ENCODE measurements around the gene DNAH2.

Gene DNAH2

DNA sequence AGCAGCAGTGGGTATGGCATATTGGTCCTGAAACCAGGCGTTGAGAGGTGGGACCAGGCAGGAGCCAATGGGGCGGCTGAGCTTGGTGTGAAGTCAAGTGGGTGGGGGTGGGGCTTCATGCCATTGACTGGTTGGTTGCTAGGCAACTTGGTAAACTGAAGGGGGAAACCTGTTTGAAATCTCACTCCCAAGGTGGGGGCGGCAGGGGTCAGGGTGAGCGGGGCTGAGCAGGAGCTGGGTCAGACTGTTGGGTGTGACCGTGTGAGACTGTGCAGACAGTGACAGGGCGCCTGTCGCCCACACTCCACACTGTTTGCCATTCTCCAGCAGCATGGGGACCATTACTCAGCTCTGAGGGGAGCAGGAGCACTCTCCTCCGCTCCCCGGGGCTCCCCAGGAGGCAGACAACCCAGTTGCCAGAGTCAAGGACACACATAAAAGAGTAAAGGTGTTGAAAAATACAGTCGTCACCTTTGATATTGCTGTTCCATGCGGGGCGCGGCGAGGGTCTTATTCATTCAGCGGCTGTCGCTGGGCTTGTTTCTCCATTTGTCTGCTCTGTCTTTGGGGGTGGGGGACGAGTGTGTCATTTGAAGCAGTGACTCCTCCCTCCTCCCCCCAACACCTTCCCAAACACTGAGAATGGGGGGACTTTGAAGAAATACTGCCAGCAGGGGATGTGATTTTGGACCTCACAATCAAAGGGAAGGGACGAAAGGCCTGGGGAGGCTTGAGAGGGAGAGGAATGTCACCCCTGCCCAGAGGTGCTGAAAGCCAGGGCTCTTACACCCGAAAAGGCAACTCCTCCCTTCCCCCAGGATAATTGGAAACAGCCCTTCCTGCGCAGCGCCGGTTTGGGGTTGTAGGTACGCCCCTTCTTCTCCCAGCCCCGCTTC lies 13.7 kb upstream of the DNAH2 start:
- DNase-seq = no peak

DNA sequence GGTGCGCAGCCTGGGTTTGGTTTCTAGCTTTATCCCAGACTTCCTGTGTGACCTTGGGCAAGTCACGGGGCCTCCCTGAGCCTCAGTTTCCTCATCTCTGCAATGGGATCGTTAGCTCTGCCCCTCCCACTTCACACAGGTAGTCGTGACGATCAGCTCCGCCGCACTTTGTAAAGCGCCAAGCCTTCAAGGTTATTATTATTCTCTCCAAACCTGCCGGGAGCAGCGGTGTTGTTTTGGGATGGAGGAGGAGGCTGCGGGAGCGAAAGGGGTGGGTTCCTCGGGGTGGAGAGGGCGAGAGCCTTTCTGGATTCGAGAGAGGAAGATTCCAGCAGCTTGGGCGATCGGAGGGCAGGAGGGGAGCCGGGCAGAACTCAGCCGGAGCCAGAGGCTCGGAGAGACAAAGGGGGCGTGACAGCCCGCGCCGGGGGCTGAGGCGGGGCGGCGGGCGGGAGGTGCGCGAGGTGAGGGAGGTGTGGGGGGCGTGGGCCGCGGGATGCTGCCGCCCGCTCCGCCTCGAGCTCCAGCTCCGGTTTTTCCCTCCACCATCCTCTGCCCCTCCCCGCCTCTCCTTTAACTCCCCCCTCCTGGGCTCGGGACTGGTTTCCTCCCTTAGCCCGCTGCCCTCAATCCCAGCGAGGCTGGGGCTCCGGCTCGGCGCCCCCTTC lies 12.8 kb upstream of the DNAH2 start, which contains the start of gene EFNB3:
TSS of gene EFNB3 (plus strand) at position 602 of the 668 bp plus-strand sequence. CDS start 397 bp downstream, outside the sequence.
- DNase-seq = peak; percentile 66

DNA sequence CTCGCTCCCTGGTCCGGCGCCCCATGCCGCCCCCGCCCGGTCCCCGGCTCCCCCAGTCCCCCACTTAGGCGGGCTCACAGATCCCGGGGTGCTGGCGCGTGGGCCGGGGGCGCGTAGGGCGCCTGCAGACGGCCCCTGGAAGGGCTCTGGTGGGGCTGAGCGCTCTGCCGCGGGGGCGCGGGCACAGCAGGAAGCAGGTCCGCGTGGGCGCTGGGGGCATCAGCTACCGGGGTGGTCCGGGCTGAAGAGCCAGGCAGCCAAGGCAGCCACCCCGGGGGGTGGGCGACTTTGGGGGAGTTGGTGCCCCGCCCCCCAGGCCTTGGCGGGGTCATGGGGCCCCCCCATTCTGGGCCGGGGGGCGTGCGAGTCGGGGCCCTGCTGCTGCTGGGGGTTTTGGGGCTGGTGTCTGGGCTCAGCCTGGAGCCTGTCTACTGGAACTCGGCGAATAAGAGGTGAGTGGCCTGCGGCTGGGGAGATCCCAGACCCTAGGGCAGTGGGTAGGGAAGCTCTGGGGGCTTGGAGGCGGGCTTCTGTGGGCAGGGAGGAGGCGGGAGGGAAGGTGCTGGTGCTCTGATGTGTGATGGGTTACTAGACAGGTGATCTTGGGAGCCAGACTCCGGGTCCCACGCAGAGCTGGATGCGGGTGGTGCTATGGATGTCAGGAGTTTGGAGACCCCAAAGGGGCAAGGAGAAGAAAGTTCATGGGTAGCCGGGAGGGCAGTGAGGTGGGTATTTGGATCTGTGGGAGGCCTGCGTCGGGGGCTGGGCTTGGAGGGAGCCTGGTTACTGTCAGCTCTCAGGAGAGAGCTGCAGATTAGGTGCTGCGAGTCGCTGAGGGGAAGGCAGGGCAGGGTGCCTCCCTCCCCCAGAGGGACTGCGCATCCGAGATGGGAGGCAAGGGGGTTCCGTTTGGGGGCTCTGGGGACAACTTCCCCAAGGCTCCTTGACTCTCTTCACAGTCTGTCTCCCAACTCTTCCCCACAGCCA lies 12.0 kb upstream of the DNAH2 start:
- DNase-seq = no peak

DNA sequence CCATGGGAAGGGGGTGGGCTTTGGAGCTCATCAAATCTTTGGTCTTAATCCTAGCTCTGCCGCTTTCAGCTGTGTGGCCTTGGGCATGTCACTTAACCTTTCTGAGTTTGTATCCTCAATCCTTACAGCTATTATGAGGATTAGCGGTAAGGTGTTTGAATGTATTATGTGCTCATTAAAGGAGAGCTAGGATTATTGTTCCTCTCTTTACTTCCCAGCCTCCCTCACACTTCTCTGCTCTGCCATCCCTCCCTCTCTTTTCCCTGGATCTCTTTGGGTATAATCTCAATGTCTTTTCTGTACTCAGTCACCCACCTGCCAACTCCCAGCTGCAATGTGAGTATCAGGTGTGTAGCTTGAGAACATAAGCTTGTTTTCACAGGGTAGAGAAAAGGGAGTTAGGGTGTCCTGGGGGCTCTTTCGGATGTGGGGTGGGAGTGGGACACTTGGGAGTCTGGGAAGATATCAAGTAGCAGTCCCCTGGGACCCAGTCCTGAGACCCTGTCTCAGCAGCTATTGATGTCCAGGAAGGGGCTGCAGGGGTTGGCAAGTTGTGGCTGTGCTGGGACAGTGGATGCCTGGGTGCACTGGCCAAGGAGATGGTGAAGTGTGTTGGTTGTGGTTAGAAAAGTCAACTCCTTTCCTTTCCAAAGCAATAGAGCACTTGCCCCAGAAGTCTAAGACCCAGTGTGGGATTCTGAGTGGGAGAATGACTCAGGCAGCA lies 10.8 kb upstream of the DNAH2 start:
- no peak for DNase-seq

GRCh38 chr17:7707446-7707845 lies 10.1 kb upstream of the DNAH2 start:
- DNase-seq = no peak

DNA sequence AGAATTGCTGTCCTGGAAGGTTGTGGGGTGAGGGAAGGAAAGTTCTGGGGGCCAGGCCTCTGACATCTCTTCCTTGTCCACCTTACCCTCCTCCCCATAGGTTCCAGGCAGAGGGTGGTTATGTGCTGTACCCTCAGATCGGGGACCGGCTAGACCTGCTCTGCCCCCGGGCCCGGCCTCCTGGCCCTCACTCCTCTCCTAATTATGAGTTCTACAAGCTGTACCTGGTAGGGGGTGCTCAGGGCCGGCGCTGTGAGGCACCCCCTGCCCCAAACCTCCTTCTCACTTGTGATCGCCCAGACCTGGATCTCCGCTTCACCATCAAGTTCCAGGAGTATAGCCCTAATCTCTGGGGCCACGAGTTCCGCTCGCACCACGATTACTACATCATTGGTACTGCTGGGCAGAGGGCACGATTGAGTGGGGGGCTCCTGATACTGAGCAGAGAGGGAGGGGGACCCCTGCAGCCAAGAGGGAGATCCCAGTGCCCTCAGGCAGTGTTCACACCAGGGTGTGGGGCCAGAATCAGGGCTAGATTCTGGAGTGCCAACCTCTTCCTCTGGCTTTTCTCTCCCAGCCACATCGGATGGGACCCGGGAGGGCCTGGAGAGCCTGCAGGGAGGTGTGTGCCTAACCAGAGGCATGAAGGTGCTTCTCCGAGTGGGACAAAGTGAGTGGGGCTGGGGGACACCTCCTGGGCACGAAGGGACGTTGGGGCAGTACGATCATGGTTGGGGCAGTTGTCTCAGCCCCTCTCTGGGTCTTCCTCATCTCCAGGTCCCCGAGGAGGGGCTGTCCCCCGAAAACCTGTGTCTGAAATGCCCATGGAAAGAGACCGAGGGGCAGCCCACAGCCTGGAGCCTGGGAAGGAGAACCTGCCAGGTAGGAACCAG lies 9.4 kb upstream of the DNAH2 start:
- no peak for DNase-seq

GRCh38 chr17:7709031-7709430 lies 8.5 kb upstream of the DNAH2 start:
- no peak for DNase-seq

DNA sequence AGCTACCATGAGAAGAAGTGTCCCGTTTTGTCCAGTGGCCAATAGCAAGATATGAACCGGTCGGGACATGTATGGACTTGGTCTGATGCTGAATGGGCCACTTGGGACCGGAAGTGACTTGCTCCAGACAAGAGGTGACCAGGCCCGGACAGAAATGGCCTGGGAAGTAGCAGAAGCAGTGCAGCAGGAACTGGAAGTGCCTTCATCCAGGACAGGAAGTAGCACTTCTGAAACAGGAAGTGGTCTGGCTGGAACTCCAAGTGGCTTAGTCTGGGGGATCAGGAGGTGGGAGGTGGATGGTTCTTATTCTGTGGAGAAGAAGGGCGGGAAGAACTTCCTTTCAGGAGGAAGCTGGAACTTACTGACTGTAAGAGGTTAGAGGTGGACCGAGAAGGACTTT lies 7.2 kb upstream of the DNAH2 start:
- DNase-seq = no peak

DNA sequence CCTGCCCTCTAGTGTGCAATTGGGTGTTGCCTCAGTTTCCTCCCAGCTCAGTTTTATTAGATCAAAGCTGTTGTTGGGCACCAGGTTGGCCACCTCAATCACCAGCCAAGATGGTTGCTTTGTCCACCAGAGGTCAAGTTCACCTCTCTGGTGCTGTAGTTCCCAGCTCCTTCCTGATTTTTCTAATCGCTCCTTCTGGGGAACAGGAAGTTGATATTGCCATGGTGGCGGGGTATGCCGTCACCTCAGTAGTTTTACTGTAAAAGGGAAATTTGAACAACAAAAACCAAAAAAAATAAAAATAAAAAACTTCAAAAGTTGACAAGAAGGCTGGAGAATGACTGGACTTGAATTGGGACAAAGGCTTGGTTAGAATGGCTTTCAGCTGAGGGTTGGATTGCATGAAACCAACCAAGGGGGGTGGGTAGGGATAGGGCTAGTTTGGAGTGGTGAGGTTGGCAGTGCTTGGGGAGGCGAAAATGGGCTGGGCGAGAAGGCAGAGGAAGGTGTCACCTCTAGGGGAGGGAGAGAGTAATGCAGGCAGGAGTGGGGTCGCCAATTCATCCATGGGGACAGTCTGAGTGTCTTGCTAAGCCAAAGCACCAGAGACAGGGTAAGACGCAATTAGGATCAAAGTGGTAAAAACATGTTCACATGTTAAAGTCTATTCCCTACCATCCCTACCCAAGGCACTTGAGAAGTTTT lies 6.3 kb upstream of the DNAH2 start:
- no peak for DNase-seq

- no peak for DNase-seq
Observed at GRCh38 chr17:7712111-7712771, 5.3 kb upstream of the DNAH2 start.

- no peak for DNase-seq
Observed at GRCh38 chr17:7713782-7714181, 3.8 kb upstream of the DNAH2 start.

DNA sequence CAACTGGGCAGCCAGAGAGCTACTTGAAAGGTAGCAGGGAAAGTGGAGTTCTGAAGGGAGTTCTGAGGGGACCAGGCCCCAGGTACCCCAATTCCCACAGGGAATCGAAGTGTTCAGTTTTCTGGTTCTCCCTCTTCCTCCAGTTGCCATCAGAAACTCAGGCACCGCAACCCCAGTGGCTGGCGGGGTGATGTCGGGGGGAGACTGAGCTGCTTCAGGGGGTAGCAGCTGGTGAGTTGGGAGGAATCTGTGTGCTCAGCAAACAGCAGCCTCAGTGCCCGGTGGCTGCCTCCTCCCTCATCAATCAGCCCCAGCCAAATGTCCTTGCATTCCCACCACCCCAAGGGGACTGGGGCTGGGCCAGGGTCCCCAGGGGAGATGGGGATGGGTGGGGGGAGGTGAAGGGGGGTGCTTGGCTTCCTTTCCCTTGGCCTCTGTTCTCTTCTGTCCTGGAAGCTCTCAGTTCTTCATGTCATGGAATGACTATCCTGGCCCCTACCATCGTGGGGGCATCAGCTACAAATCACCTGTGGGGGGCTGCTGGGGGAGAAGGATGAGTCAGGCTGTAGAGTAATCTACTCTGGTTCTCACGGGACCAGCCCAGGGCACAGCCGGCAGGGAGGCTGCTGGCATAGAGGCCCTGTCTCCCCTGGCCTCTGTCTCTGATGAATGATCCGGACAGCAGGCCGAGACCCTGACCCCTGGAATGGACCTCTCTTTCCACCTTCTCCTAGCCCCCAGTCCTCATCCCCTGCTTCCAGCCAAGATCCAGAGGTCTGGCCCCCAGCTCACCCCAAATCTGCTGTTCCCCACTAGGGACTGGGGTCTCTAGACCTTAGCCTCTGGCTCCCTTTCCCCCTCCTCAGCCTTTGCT lies 2.6 kb upstream of the DNAH2 start:
- DNase-seq = no peak

- DNase-seq = no peak
Observed at GRCh38 chr17:7715936-7716886, 1.3 kb upstream of the DNAH2 start.

DNA sequence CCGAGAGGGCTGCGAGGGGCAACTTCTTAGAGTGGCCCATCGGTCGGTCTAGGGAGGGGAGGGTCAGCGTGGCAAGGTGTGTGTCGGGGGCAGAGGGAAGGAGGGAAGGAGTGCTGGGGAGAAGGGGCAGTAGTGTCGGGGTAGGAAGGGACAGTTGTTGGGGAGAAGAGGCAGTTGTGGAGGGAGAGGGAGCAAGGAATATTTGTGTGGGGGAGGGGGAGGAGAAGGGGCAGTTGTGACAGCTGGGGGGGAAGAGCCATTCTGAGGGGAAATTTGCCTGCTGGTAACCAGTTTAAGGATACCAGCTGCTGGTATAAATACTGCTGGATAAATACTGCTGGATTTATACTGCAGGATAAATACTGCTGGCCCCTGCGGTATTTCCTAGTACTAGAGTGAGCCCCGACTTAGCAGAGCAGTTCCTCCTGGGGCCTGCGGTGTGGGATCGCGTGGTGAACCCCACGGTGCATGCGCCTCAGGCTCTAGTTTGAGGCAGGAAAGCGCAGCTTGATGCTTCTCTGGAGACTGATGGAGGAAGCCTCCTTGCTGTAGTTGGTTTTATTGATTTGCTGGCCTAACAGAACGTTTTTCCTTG lies 309 bp downstream of the DNAH2 start:
- no peak for DNase-seq

GRCh38 chr17:7719661-7720060 lies 2.1 kb downstream of the DNAH2 start:
- no peak for DNase-seq

DNA sequence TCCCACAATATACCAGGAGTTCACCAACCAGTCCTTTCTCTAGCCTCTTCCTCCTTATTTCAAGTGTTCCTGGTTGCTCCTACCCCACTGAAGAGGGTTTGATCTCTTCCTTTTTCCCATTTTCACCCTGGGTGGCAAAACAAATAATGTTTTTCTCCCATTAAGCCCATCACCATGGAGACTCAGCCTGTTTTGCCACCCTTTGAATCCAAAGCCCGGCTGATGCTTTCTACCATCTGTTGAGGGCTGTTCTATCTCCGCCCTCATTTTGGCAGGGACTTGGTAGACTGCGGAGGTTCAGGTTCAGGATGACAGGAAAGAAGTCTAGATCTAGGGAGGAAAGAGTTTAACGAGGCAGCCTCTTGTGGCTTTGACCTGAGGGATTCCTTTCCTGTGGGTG lies 2.6 kb downstream of the DNAH2 start:
- DNase-seq = no peak

- DNase-seq = no peak
Observed at GRCh38 chr17:7721612-7722011, 4.1 kb downstream of the DNAH2 start.

Data from activated effector memory CD4-positive, alpha-beta T cell treated with anti-CD3 and anti-CD28 coated beads, Interleukin-2, amount 50 U/mL, for 16 hours (primary cell).